Astrocyte of the cerebellum (primary cell): Measurements from ENCODE around the gene TRAPPC12.

ENCODE experiments used
- DNase-seq: peaks from one replicate; pipeline ENCODE4 v3.0.0-alpha.2; 2011; ENCODE audit warnings: low read depth
- H3K4me3 ChIP-seq: 2 replicates; pipeline ENCODE4 v1.5.1; 2011; ENCODE audit warnings: mild to moderate bottlenecking, low read depth, low read length, moderate library complexity
- CTCF ChIP-seq: IDR thresholded peaks from 2 replicates; pipeline ENCODE4 v1.5.1; 2012; ENCODE audit warnings: low read length, low read depth, moderate library complexity, mild to moderate bottlenecking; ENCODE audit errors: missing control alignments
- in situ Hi-C: cut with HindIII; loops from 2 replicates; pipeline ENCODE4 v1.10.0; 2017; ENCODE audit warnings: low sequenced_read_pairs

TRAPPC12 gene

GRCh38 chr2:3405307-3405706 is 25.8 kb downstream of the TRAPPC12 start:
- no peak for TF ChIP-seq CTCF
- no peak for DNase-seq
- H3K4me3 ChIP-seq: no peak overlapping the region
- in situ Hi-C loops: no loop called here

GRCh38 chr2:3405876-3406275 is 26.4 kb downstream of the TRAPPC12 start:
- H3K4me3 ChIP-seq: no peak overlapping the region
- in situ Hi-C loops: no loop called here
- TF ChIP-seq CTCF: no peak
- no peak for DNase-seq

DNA sequence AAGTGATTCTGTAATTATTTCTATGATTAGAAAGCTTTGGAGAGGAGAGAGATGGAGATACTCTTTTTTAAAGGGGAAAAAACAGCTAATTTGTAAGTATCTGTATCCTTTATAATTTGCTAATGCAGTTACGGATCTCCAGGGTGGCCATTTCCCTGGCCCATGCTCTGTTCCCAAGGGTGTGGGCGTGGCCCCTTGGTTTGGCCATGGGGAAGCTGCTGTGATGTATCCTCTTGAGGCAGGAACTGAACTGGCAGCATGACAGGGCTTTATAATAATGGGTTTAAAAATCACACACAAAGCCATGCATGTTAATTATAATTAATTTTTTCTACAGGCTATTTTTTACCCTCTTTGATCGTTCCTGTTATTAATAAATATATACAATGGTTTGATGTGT is 27.0 kb downstream of the TRAPPC12 start:
- in situ Hi-C loops: no loop called here
- no peak overlapping the region for H3K4me3 ChIP-seq
- DNase-seq: no peak
- no peak for TF ChIP-seq CTCF

GRCh38 chr2:3408781-3409180 is 29.3 kb downstream of the TRAPPC12 start:
- in situ Hi-C loops: no loop called here
- H3K4me3 ChIP-seq: no peak overlapping the region

DNA sequence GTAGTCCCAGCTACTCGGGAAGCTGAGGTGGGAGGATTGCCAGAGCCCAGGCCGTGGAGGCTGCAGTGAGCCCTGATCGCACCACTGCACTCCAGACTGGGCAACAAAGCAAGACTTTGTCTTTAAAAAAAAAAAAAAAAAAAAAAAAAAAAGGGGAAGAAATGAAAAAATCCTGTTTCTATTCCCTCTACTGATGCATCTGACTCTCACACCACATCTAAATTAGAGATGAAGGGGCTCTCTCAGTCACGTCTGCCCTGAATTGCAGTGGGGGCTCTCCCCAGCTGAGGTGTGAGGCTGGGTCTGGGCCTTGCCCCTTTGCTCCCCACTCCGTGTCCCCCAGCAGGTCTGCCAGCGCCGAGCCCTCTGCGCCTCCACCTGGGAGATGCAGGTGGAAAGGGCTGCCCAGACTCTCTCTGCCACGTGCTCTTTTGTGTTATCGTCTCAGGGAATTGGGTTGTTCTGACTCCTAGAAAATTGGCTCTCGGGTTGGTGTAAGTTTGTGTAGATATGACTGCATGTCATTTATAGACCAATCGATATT is 30.2 kb downstream of the TRAPPC12 start:
- in situ Hi-C loops: no loop called here
- no peak overlapping the region for H3K4me3 ChIP-seq
- no peak for TF ChIP-seq CTCF
- DNase-seq: no peak

More at GRCh38 chr2:3408781-3409180, 29.3 kb downstream of the TRAPPC12 start:
- no peak for DNase-seq
- TF ChIP-seq CTCF: no peak

- DNase-seq: no peak
- TF ChIP-seq CTCF: no peak
- in situ Hi-C loops: no loop called here
- H3K4me3 ChIP-seq: no peak overlapping the region
Measured at GRCh38 chr2:3411103-3411502, 31.6 kb downstream of the TRAPPC12 start.

GRCh38 chr2:3413697-3414096 is 34.2 kb downstream of the TRAPPC12 start:
- H3K4me3 ChIP-seq: no peak overlapping the region
- no peak for TF ChIP-seq CTCF
- in situ Hi-C loops: no loop called here
- no peak for DNase-seq
